GM21528 (cell line): Measurements from ENCODE around the gene PLK2.

Experiments used
- ATAC-seq: cut with Tn5 transposase; IDR thresholded peaks from one replicate; pipeline ENCODE4 v1.9.1; 2021; ENCODE audit warnings: mild to moderate bottlenecking, moderate library complexity; ENCODE audit not compliant: unreplicated experiment, low FRiP score

The PLK2 gene

DNA sequence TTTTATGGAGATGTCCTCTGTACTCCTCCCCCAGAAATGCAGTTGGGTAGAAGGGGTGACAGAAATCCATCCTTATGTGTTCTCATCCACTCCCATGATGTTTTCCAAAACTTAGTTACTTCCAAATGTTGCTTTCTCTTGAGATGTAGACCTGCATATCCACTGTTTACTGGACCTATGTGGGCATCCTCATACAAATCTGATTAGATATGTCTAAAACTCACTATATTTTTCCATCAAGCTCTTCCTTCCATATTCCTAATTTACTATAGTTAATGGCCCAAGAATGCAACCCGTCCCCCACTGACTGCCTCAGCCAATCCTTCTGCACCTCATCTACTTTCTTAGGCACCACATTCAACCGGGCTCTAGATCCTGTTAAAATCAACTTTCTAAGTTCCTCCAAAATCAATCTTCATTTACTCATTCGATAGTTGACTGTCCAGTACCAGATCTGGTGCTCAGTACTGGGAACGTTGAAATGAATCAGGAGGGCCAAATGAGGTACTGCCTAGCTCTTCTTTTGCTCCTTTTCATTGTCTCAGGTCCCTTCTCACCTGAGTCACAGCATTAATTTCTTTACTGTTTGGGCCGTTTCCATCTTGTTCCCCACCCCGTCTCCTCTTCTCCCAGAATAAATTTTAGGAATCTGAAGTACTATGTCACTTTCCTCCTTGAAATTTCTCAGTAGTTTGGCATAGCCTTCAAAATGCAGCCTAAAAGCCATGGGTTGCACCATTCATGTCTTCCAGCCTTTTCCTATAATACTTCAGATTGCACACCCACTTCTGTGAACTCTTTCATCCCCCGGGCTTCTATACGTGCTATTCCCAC, 7.9 kb downstream of the PLK2 start:
- no peak for ATAC-seq

GRCh38 chr5:58450811-58451629, 8.9 kb downstream of the PLK2 start:
- no peak for ATAC-seq

DNA sequence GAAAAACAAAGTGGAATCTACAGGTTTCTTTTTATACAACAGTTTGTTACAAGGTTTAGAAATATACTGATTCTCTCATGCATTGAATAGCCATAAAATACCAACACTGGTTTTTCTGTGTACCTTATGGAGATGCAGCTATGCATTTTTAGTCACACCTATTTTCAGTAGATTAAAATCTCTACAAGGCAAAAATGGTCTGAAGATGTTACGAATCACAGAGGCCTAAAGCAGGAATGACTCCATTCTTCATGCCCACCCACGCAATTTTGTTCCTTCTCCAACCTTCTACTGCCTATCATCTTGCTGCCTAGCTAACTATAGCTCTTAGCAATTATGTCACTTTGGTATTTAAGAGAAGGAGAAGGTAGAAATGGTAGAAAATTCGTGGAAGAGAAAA, 9.9 kb downstream of the PLK2 start:
- ATAC-seq, result no peak

- ATAC-seq, result no peak
Observed at GRCh38 chr5:58447226-58447625, 12.7 kb downstream of the PLK2 start.

GRCh38 chr5:58446024-58446423, 13.9 kb downstream of the PLK2 start:
- ATAC-seq, result no peak

GRCh38 chr5:58444805-58445204, 15.1 kb downstream of the PLK2 start:
- no peak for ATAC-seq

DNA sequence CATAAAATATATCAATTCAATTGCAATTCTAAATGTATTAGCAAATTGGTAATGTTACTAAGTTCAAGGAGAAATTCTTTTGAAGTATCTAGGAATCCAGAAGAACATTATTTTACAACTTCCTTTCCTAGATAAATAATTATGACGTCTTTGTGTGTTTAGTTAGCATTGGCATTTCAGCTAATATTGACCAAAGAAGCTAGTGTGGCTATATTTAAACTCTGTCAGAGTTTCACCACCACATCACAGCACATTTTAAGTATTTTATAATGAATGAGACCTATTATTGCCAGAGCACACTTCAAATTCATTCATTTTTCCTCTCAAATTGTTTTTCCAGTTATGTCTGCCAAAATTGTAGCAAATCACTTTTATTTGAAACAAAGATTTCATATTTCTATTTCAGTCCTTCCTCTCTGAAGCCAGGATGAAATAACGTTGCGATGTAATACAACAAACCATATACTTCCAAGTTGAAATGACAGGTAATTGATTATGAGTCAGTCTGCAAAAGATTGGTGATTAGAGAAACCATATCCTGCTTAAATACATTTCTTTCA, 18.9 kb downstream of the PLK2 start:
- no peak for ATAC-seq

- ATAC-seq, result no peak
Observed at GRCh38 chr5:58439094-58439644, 20.7 kb downstream of the PLK2 start.

GRCh38 chr5:58437661-58438060, 22.2 kb downstream of the PLK2 start:
- ATAC-seq, result no peak

GRCh38 chr5:58431832-58432231, 28.1 kb downstream of the PLK2 start:
- ATAC-seq, result no peak

- no peak for ATAC-seq
Observed at GRCh38 chr5:58412932-58413331, 47.0 kb downstream of the PLK2 start.

DNA sequence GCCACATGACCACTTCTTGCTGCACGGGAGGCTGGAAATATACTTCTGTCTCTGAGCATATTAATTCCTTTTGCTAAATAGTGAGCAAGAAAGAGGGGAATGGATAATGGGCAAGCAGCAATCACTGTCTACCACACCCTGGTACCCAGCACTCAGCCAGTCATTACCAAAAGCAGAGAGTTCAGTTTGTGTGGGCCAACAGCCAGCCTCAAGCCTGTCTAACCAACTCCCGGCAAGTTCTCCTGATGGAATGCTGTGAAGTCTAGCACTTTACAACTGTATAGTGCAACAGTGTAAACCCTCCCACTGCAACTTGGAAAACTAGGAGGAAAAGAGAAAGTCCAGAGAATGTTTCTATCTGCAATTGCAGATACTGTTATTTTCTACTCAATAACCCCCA, 47.8 kb downstream of the PLK2 start:
- no peak for ATAC-seq

GRCh38 chr5:58411372-58411771, 48.5 kb downstream of the PLK2 start:
- no peak for ATAC-seq

DNA sequence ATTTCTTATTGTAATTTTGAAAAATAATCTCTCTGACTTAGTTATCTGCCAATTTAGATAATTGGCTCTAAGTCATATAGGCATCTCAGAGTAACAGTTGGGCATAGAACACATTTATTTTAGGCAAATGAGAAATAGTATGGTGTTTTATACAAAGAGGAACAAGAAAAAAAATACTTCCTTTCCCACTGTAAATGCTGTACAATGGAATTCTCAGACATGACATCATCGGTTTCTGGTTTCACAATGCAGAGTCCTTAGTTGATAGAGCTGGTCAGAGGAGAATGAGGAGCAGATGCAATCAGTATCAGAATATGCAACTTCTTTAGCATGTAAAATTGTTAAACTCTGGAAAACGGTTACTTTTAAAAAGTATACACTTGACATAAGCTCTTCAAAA, 49.4 kb downstream of the PLK2 start:
- no peak for ATAC-seq

GRCh38 chr5:58407042-58407719, 52.7 kb downstream of the PLK2 start:
- no peak for ATAC-seq

DNA sequence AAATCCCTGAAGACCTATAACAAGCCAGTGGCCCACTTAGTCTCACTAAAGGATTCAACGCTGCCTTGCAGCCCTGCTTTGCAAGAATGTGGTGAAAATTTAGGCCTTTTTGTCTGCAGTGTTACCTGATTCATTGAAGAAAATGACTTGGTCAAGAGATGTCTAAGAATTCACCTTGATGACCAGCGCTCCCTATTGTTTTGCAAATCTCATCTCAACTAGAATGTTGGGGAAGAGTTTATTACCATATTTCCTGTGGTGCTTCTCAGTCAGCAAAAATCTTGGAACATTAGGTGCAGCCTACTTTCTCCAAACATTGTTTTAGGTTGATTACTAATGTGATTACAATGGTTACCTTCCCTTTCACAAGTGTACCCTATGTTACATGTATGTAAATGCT, 53.5 kb downstream of the PLK2 start:
- no peak for ATAC-seq

DNA sequence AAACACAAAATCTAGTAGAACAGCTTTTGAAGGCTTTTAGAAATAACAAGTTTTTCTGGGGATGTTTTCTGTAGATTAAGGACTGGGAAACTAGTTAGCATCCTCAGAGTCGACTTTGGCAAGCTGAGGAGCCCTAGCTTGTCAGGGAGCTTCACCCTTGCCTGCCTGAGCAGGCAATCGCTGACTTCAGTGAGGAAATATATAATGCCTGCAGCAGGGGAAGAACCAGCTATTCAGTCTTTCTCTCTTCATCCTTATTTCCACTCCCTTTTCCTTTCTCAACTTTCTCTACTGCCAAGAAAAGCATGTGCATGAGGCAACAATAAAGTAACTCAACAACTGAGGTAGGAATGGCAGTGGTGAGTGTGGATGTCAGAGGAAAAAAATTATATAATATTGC, 54.7 kb downstream of the PLK2 start:
- ATAC-seq, result no peak

DNA sequence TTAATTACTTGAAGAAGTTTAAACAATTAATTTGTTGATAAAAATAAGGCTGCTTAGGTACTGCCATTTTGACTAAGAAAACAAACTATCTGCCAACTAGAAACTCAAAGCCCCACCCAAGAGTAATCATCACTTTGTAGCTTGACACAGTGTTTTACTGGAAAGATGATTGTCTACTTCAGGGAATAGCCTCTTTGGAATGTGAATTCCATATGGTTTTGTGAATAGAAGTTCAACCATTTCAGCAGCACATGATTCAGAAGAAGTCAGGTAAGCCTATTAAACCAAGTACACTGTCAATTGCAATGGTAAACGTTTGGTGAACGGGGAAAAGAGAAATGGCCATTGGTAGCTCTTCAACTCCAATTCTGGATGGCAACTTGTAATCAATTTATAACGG, 55.2 kb downstream of the PLK2 start:
- no peak for ATAC-seq
